GM11168 (cell line): ENCODE results near the gene TEN1.
"Not testable (repeated sequence)": the region's sequence is repeated elsewhere in the genome, so short reads cannot be mapped to it uniquely, and the experiment has no call there.

Experiments
- in situ Hi-C: fragments of 300-500 bp; cut with MboI; formaldehyde crosslinking; loops from one replicate; pipeline ENCODE4 v1.12.0; 2022; ENCODE audit warnings: low sequenced_read_pairs; ENCODE audit not compliant: unreplicated experiment

The TEN1 gene

GRCh38 chr17:76022285-76022684 is 43.2 kb downstream of the TEN1 start:
- in situ Hi-C loops = loop anchor here (25.0 kb wide), 1 partner anchor 265 kb away; no protein-coding TSS in a partner anchor

- in situ Hi-C loops = loop anchor here (25.0 kb wide), 1 partner anchor 264 kb away; no protein-coding TSS in a partner anchor
Observed at GRCh38 chr17:76022973-76023899, 44.2 kb downstream of the TEN1 start.

DNA sequence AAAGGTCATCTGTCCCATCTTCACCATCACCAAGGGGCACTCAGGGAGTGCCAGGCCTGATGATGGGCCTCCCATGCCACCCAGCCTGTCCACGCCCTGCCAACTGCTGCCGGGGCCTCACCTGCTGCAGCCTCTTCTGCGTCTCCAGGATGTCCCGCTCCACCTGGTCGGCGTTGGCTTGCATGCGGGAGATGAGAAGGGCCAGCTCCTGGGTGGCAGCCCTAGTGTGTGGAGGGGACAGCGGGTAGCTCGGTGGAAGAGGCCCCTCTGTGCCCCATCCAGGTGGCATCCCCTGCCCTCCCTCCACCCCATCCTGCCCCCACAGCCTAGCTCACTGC is 44.8 kb downstream of the TEN1 start:
- in situ Hi-C loops = loop anchor here (25.0 kb wide), 1 partner anchor 263 kb away; no protein-coding TSS in a partner anchor

- in situ Hi-C loops = loop anchor here (25.0 kb wide), 1 partner anchor 263 kb away; no protein-coding TSS in a partner anchor
Observed at GRCh38 chr17:76024353-76024752, 45.3 kb downstream of the TEN1 start.

GRCh38 chr17:76025294-76025693 is 46.3 kb downstream of the TEN1 start:
- in situ Hi-C loops = no loop called here

DNA sequence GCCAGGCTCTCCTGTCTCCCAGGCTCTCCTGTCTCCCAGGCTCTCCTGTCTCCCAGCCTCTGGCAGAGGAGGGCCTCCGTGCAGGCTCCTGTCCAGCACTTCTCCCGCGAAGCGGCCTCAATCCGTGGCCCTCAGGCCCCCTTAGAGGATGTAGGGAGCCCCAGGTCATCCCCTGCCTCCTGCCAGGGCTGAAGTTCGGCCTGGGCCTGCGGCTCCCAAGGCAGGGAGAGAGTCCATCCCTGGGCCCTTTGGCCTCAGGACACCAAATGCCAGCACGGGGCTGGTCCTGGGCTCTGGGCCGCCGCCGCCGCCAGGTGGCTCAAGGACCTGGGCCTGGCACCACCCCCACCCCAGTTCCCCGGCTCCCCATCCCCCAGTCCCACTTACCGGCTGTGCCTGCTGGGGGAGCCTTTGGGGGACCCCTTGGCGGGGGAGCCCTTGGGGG is 47.7 kb downstream of the TEN1 start:
- in situ Hi-C loops = no loop called here

DNA sequence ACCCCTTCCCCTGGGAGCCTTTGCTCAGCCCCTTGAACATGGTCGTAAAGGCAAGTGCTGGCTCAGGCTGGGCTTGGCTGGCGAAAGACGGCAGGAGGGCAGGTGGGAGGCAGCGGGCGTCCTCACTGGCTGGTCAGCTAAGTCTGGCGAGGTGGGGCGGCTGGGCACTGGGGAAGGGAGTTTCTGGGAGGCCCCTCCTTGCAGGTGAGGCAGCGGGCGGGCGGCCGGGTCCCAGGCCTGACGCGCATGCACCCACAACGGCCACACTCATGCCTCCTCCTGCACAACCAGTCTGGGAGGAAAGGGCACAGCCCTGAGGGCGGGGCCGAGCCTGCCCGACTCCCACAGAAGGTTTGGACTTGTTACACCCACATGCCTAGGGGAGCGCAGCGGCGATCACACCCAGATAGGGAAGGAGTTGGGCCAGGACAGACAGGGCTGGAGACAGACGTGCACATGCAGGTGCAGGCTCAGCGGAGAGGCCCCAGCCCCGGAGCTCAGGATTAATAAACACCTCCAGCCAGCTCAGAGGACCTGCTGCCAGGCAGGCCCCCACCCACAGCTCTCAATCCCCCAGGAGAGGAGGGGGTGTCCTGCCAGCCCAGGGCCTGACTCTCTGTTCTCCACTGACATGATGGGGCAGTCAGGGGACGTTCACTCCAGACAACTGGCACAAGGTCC is 48.3 kb downstream of the TEN1 start, which contains the start of gene EVPL:
TSS of gene EVPL (minus strand) at position 148 of the 681 bp plus-strand sequence. CDS start at position 40, 108 bp downstream.
- in situ Hi-C loops = no loop called here

DNA sequence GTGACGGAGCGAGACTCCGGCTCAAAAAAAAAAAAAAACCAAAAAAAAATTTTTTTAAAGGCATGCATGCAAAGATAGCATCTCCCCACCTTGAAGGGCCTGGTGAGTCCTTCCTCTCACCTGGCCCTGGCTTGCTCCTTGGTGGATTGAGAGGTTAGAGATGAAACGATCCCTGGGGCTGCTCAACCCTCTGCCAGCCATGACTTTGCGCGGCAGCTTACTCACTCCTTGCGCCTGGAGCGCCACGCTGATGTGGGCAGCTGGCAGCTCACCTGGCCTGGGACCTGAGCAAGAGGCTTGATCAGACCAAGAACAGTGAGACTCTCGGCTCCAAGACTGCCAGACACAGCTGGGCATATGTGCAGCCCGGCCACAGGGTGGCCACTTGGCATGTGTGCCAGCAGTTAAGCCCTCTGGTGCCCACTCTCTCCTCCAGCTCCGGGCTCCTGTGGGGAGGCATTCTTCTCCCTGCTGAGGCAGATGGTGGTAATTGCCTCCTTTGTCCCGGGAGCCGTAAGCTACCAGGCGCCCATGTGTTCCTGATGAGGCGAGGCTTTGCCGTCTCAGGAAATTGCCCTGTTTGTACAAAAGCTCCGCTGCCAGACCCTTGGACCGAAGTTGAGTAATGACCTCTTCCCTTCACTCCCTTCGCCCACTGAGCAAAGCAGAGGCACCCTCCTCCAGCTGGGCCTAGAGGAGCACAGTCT is 53.2 kb downstream of the TEN1 start:
- in situ Hi-C loops = no loop called here

GRCh38 chr17:76032780-76033108 is 53.7 kb downstream of the TEN1 start:
- in situ Hi-C loops = no loop called here

DNA sequence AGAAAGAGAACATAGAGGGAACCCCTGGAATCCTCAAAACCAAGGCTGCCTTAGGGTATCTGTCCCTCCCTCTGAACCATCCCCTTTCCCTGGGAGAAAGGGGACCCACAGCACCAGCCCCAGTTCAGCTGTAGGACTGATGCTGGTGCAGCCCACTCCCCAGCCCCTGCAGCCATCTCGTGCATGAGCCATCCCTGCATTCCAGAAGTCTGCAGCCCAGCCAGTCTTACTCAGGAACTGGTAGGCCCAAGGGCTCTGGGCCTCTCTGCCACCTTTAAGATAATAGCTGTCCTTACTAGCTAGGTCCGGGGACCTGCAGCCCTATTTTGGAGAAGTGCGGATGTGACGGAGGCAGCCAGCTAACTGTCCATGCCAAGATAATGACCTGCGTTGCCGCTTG is 54.1 kb downstream of the TEN1 start:
- in situ Hi-C loops = no loop called here

DNA sequence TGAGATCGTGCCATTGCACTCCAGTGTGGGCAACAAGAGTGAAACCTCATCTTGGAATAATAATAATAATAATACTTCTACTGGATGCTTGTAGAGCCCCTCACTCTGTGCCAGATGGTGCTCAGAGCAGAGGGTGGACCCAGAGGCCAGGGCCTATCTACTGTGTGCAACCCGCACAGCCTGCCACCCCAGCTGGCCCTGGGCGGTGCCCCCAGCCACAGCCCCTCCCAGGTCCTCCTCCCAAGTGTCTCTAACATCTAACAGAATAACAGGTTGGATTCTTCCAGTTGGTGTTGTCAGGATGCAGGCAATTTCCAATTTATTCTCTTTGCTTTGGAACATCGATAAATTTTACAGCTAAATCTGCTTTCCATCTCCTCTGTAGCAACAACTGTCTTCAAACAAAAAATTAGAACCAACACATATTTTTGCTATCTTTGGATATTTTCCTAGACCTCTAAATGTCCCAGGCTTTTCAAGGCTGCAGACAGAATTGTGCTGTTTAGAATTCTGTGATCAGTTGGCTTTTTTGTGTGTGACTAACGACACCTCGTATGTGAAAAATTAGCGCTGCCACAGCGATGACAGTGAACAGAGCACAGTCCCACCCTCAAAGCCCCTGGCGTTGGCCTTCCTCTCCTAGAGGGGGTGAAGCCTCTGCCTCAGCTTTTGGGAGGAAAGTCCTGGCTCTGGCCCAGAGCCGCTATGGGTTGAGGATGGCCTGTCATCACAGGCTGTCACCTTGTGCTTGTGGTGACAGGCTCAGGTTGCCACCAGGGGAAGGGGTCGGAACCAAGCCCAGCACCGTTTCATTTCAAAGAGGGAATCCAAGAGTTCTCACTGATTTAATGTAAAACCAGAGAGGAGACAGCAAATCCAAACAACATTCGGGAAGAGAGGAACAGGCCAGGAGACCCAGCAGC is 55.6 kb downstream of the TEN1 start:
- in situ Hi-C loops = no loop called here

DNA sequence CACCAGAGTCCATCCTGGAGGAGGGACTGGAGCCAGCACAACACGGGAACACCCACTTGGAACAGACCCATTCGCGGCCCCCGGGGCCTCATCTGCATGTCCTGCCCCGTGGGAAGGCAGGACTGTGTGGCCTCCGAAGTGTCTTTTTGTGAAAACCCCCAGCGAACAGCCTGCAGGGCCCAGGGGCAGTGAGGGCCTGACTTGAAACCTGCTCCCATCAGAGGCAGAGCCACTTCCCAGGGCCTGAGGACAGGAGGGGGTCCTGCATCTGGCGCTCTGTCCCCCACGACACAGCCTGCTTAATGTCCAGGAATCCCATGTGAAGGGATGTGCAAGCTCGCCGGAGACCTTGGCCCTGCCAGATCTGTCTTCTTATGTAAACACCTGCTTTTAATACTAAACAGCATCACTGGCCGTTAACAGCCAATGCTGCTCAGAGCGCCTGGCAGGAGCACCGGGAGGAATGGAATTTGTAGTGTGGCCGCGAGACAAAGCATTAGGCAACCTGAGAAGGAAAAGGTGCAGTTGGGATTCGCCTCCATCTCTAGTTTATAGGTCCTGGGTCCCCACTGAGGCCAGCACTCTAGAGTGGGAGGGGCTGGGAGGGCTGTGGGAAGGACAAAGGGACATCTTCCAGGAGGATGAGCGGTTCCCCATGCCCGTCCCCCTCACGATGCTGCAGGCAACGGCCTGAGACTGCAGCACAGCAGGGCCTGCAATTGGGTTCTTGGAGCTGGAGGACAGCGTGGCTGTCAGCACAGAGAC is 57.6 kb downstream of the TEN1 start:
- in situ Hi-C loops = no loop called here

GRCh38 chr17:76038050-76038449 is 59.0 kb downstream of the TEN1 start:
- in situ Hi-C loops = no loop called here

GRCh38 chr17:76039121-76039520 is 60.1 kb downstream of the TEN1 start:
- in situ Hi-C loops = no loop called here

DNA sequence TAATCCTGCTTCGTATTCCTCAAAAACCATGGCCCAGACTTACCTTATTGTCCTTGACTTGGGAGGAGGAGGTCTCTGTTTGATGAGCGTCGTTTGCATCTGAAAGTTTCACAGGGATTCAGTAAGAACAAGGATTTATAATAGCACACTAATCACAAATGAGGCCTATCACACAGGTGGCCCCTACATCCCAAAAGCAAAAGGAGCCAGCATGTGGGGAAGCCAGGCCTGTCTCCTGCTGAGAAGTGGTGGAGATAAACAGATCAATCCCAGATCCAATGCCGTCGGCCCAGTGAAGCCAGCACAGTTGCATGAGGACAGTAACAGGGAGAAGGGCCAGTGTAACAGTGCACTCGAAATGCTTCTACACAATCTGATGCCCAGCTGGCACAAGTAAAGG is 61.3 kb downstream of the TEN1 start:
- in situ Hi-C loops = no loop called here

DNA sequence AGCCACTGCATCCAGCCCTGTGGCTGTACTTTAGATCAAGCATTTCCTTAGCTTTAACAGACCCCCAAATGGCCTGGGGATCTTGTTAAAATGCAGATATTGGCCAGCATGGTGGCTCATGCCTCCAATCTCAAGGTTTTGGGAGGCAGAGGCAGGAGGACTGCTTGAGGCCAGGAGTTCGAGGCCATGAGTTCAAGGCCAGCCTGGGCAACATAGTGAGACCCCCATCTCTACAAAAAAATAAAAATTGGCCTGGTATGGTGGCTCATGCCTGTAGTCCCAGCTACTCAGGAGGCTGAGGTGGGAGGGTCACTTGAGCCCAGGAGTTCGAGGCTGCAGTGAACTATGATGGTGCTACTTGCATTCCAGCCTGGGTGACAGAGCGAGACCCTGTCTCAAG is 63.8 kb downstream of the TEN1 start:
- in situ Hi-C loops = not testable (repeated sequence)

DNA sequence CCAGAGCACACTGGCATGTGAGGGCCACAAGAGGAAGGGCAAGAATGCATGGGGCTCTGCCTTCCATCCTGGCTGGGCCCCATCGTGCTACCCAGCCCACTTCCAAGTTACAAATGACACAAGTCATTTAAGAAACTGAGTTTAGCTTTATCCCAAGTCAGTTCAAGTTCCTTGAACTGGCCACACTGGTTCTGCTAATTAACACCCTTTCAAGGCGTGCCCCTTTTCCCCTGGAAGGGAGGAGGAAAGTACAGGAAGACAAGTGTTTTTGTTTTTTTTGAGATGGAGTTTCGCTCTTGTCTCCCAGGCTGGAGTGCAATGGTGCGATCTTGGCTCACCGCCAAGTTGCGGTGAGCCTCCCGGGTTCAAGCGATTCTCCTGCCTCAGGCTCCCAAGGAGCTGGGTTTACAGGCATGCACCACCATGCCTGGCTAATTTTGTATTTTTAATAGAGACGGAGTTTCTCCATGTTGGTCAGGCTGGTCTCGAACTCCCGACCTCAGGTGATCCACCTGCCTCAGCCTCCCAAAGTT is 65.5 kb downstream of the TEN1 start:
- in situ Hi-C loops = not testable (repeated sequence)

- in situ Hi-C loops = no loop called here
Observed at GRCh38 chr17:76046064-76046463, 67.0 kb downstream of the TEN1 start.
